T47D (cell line): ENCODE measurements around the gene SNRNP48.
A peak's percentile ranks its signal among the peaks of the same experiment; 100 is the strongest.

ENCODE experiments used
- DNase-seq, 2 experiments: peaks; one replicate each; pipeline versions ENCODE4 v3.0.0 to v3.0.0-alpha.2; 2011 to 2012; ENCODE audit warnings: low read depth in 1 of 2, low spot score in 1 of 2
- JUND ChIP-seq: IDR thresholded peaks from 2 replicates; pipeline ENCODE4 v1.6.1; 2012; ENCODE audit warnings: low read depth
- in situ Hi-C: cut with HindIII; loops from 2 replicates; pipeline ENCODE4 v1.10.0; 2016; ENCODE audit warnings: low sequenced_read_pairs, low pct_unique_long_range_greater_than_20kb

Gene SNRNP48

GRCh38 chr6:7589949-7590917, at the start of gene SNRNP48:
Gene SNRNP48, plus strand, starts transcription at chr6:7590198. Its CDS starts 60 bp downstream, at chr6:7590258.
- no peak for TF ChIP-seq JUND
- in situ Hi-C loops: no loop called here

GRCh38 chr6:7540595-7540994, 49.4 kb upstream of the SNRNP48 start:
- in situ Hi-C loops: no loop called here
- DNase-seq: peak; percentile 60 to 82
- TF ChIP-seq JUND: no peak

More at GRCh38 chr6:7589949-7590917, at the start of gene SNRNP48:
- DNase-seq: peak; percentile 78 to 93

GRCh38 chr6:7541175-7542064, 48.6 kb upstream of the SNRNP48 start, which contains the start of gene DSP:
Gene DSP, plus strand, starts transcription at chr6:7541671. Its CDS starts 245 bp downstream, at chr6:7541916.
- no peak for TF ChIP-seq JUND
- DNase-seq: peak; percentile 72 to 92
- in situ Hi-C loops: no loop called here

GRCh38 chr6:7542065-7542873, 47.7 kb upstream of the SNRNP48 start:
- no peak for TF ChIP-seq JUND
- DNase-seq: peak; percentile 18 to 45
- in situ Hi-C loops: no loop called here

- DNase-seq: peak; percentile 80 to 93
- no peak for TF ChIP-seq JUND
- in situ Hi-C loops: no loop called here
Observed at GRCh38 chr6:7542874-7543624, 46.9 kb upstream of the SNRNP48 start.

GRCh38 chr6:7543789-7544424, 46.1 kb upstream of the SNRNP48 start:
- no peak for TF ChIP-seq JUND
- in situ Hi-C loops: no loop called here
- peak in 1 of 2 experiments; percentile 60 for DNase-seq

GRCh38 chr6:7544597-7544996, 45.4 kb upstream of the SNRNP48 start:
- TF ChIP-seq JUND: no peak
- DNase-seq: no peak
- in situ Hi-C loops: no loop called here

- in situ Hi-C loops: no loop called here
Observed at GRCh38 chr6:7545316-7546019, 44.5 kb upstream of the SNRNP48 start.

GRCh38 chr6:7546020-7546369, 44.0 kb upstream of the SNRNP48 start:
- no peak for TF ChIP-seq JUND
- in situ Hi-C loops: no loop called here

More at GRCh38 chr6:7545316-7546019, 44.5 kb upstream of the SNRNP48 start:
- DNase-seq: peak in 1 of 2 experiments; percentile 35
- no peak for TF ChIP-seq JUND

GRCh38 chr6:7546383-7546782, 43.6 kb upstream of the SNRNP48 start:
- no peak for TF ChIP-seq JUND
- in situ Hi-C loops: no loop called here
- peak in 1 of 2 experiments; percentile 51 for DNase-seq

More at GRCh38 chr6:7546020-7546369, 44.0 kb upstream of the SNRNP48 start:
- DNase-seq: peak in 1 of 2 experiments; percentile 41
